ENCODE measurements around the gene CCL22. TPM values are rescaled to one million over a fixed set of nuclear protein-coding genes. Genes with fewer than 3 reads are reported as not detected.

Gene CCL22
- total RNA-seq, 1 experiment from 2014 or later = not detected

GRCh38 chr16:57355898-57356414 is 2.6 kb upstream of the CCL22 start:
- no peak overlapping the region for H3K56ac ChIP-seq (ENCODE audit: insufficient read length, low read depth, low read length)
- H3K4ac ChIP-seq (ENCODE audit: low read depth, low read length) = no peak overlapping the region
- no CpG with 5 or more reads among the region's 5 CpGs for WGBS (ENCODE audit: extremely low coverage, insufficient read length, low lambda C conversion rate)
- no peak overlapping the region for H3T11ph ChIP-seq (ENCODE audit: low read length)
- no peak overlapping the region for H4K8ac ChIP-seq (replicated peaks; ENCODE audit: insufficient read length, low read depth, low read length)
- DNase-seq = no peak
- H3K23me2 ChIP-seq (ENCODE audit: insufficient read length, low read depth, low read length, poor library complexity, severe bottlenecking) = no peaks in the 10 kb centered on the region
- no peak overlapping the region for H4K5ac ChIP-seq (ENCODE audit: insufficient read length, low read depth, low read length)
- H3K23ac ChIP-seq (ENCODE audit: insufficient read length, low read depth, low read length) = no peak overlapping the region
- no peak overlapping the region for H3K9ac ChIP-seq (ENCODE audit: extremely low read depth, insufficient read length, low read length)
- no peak overlapping the region for H2BK120ac ChIP-seq (ENCODE audit: low read depth, low read length, poor library complexity, severe bottlenecking)
- no peak overlapping the region for H3K27ac ChIP-seq (ENCODE audit: insufficient read length, low read depth, low read length)
- no peaks in the 10 kb centered on the region for H3K4me1 ChIP-seq (ENCODE audit: insufficient read depth, low read length)
- H4K20me1 ChIP-seq (ENCODE audit: control insufficient read depth, insufficient read depth, insufficient read length) = no peaks in the 10 kb centered on the region
- no peak overlapping the region for H2BK15ac ChIP-seq (ENCODE audit: low read depth, low read length)
- no peak overlapping the region for H2BK5ac ChIP-seq (ENCODE audit: insufficient read length, low read length)
- peaks cover 1% of the 10 kb centered on the region for H3K27me3 Mint-ChIP-seq (ENCODE audit: low read depth)
- no peak overlapping the region for H3K14ac ChIP-seq (ENCODE audit: insufficient read depth, low read length)
- H3K27ac Mint-ChIP-seq = no peak overlapping the region
- H3K9me3 ChIP-seq (ENCODE audit: control insufficient read depth, low read depth, low read length) = no peaks in the 10 kb centered on the region
- H3K18ac ChIP-seq (ENCODE audit: insufficient read length, low read depth, low read length) = no peak overlapping the region
- no peaks in the 10 kb centered on the region for H3K79me1 ChIP-seq (ENCODE audit: insufficient read depth, low read depth, low read length, poor library complexity, severe bottlenecking)
- H2BK20ac ChIP-seq (ENCODE audit: low read depth, low read length, poor library complexity, severe bottlenecking) = no peak overlapping the region
- no peaks in the 10 kb centered on the region for H3K36me3 Mint-ChIP-seq (ENCODE audit: insufficient read depth in 1 of 3, low read depth in 3 of 3)
- H3K4me3 Mint-ChIP-seq = no peak overlapping the region
- no peak overlapping the region for H2AFZ ChIP-seq (ENCODE audit: low read length)
- H2AK5ac ChIP-seq (ENCODE audit: insufficient read length, low read length) = no peak overlapping the region
- H3K4me2 ChIP-seq (ENCODE audit: insufficient read depth, insufficient read length, low read length) = no peak overlapping the region
- TF ChIP-seq CTCF (conservative IDR thresholded peaks at IDR 0.05) = no peak
- no peaks in the 10 kb centered on the region for H3K27me3 ChIP-seq (ENCODE audit: insufficient read depth, low read length)
- no peak overlapping the region for H2BK12ac ChIP-seq (ENCODE audit: insufficient read length, low read depth, low read length)
- no peak overlapping the region for H4K91ac ChIP-seq (ENCODE audit: insufficient read length, low read depth, low read length)
- no peaks in the 10 kb centered on the region for H3K79me2 ChIP-seq (ENCODE audit: insufficient read depth, low read length)
- H3K4me1 Mint-ChIP-seq = peaks cover 0 to 4% of the 10 kb centered on the region in 2 experiments; a peak in 2 of 4 replicates
- H3K9me3 Mint-ChIP-seq = no peaks in the 10 kb centered on the region

All from H9 (cell line).